ENCODE data around the gene ENTR1.

DNA sequence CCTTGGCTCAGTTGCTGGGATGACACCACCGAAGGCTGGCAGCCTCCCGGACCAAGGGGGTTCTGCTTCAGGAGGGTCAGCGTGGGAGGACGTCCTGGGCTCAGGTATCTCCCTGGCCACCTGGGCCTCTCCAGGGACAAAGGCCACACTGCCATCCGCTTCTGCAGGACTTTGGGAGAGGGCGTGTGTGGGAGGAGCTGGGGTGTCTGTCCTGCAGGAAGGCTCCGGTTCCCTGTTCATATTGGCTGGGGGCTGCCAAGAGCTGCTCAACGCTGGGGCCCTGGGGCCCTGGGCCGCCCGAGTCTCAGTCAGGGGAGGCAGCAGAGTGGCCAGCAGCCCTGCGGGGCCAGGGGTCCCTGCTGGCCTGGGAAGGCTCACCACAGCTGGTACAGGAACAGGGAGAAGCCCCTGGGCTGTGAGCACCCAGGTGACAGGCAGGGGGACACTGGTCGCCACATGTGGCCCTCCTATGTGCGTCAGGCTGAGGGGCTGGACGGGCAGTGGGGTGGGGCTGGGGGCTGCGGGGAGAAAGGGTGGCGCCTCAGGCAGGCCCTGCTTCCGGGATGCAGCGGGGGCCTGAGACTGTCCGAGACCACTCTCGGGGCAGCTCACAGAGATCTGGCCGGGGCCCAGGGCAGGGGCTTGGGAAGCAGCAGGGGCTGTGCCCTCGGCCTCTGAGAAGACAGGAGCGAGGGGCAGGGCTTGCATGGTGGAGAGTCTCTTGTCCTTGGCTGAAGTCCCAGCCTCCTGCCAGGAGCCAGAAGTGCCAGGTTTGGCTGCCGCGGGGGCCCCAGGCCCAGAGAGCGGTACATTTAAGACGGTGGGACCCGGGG, 32.0 kb downstream of the ENTR1 start:
- TF ChIP-seq, protein P1, sequence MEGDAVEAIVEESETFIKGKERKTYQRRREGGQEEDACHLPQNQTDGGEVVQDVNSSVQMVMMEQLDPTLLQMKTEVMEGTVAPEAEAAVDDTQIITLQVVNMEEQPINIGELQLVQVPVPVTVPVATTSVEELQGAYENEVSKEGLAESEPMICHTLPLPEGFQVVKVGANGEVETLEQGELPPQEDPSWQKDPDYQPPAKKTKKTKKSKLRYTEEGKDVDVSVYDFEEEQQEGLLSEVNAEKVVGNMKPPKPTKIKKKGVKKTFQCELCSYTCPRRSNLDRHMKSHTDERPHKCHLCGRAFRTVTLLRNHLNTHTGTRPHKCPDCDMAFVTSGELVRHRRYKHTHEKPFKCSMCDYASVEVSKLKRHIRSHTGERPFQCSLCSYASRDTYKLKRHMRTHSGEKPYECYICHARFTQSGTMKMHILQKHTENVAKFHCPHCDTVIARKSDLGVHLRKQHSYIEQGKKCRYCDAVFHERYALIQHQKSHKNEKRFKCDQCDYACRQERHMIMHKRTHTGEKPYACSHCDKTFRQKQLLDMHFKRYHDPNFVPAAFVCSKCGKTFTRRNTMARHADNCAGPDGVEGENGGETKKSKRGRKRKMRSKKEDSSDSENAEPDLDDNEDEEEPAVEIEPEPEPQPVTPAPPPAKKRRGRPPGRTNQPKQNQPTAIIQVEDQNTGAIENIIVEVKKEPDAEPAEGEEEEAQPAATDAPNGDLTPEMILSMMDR (IDR thresholded peaks at IDR 0.05), result no peak
- no peak for TF ChIP-seq EZH2 (IDR thresholded peaks at IDR 0.05)
- TF ChIP-seq EZH2phosphoT487 (IDR thresholded peaks at IDR 0.05), result no peak
